A549 (cell line): ENCODE data around the gene PSMD1. TPM values are rescaled to one million over a fixed set of nuclear protein-coding genes. Genes with fewer than 3 reads are reported as not detected.
A peak's percentile ranks its signal among the peaks of the same experiment; 100 is the strongest.

ENCODE experiments used
- ATAC-seq, 2 experiments: fragments of 200-7000 bp in 1 of 2; fragments of >200 bp in 1 of 2; cut with Nextera tagmentation in 1 of 2; cut with Tn5 transposase in 1 of 2; 3 replicates each; pipeline versions ENCODE4 v1.8.0 to v1.9.1; 2018 to 2020; ENCODE audit warnings: mild to moderate bottlenecking in 1 of 2, moderate library complexity in 1 of 2
- CTCF ChIA-PET: fragments of 300-600 bp; sonication (Branson Sonifier 250); formaldehyde crosslinking; extraction: SDS; loops from one replicate; lab custom pipeline; 2021; ENCODE audit warnings: antibody characterized with exemption, inconsistent platforms; lab: Yijun Ruan, JAX
- POLR2A ChIA-PET: fragments of 350-600 bp; formaldehyde crosslinking; extraction: SDS; loops from one replicate; lab custom pipeline; 2021; ENCODE audit warnings: antibody characterized with exemption, inconsistent platforms; lab: Yijun Ruan, JAX
- DNase-seq, 2 experiments: peaks; one replicate each; pipeline versions ENCODE4 v3.0.0 to v3.0.0-alpha.2; 2011 to 2016; ENCODE audit warnings: low read depth in 1 of 2, low spot score in 1 of 2
- FAIRE-seq: peaks from 2 replicates; lab custom pipeline; 2011; peaks lifted over from hg19 to GRCh38; lab: Jason Lieb, UNC
- H3K27ac ChIP-seq, 2 experiments: fragments of >200 bp; sonication (Bioruptor Twin); formaldehyde crosslinking; 3 replicates each; pipeline ENCODE4 v1.5.1; 2016 to 2017
- H3K4me1 ChIP-seq: fragments of >200 bp; sonication (Bioruptor Twin); formaldehyde crosslinking; 3 replicates; pipeline ENCODE4 v1.6.1; 2016
- H3K4me2 ChIP-seq: fragments of >200 bp; sonication (Bioruptor Twin); formaldehyde crosslinking; 3 replicates; pipeline ENCODE4 v1.6.1; 2016
- H3K4me3 ChIP-seq: fragments of >200 bp; sonication (Bioruptor Twin); formaldehyde crosslinking; 3 replicates; pipeline ENCODE4 v1.5.1; 2016
- H3K9me3 ChIP-seq: fragments of >200 bp; sonication (Bioruptor Twin); formaldehyde crosslinking; 3 replicates; pipeline ENCODE4 v1.6.1; 2016
- CEBPB ChIP-seq, 2 experiments: fragments of >200 bp in 1 of 2; sonication (Bioruptor Twin) in 1 of 2; formaldehyde crosslinking in 1 of 2; IDR thresholded peaks; 2 replicates each; pipeline ENCODE4 v1.6.1; 2012 to 2016
- CHD2 ChIP-seq: fragments of 150-350 bp; IDR thresholded peaks from 2 replicates; pipeline ENCODE4 v1.6.1; 2014; ENCODE audit warnings: low read length; ENCODE audit not compliant: partially characterized antibody
- EHF ChIP-seq: fragments of 250-450 bp; sonication (Bioruptor Pico); IDR thresholded peaks from 2 replicates; pipeline ENCODE4 v1.5.0; 2020; ENCODE audit warnings: mild to moderate bottlenecking
- GATA3 ChIP-seq: IDR thresholded peaks from 2 replicates; pipeline ENCODE4 v1.6.1; 2012; ENCODE audit warnings: borderline replicate concordance
- HDAC2 ChIP-seq: fragments of 200-600 bp; sonication (generic); IDR thresholded peaks from 2 replicates; pipeline ENCODE4 v1.6.1; 2016
- HOXA7 ChIP-seq: fragments of 250-450 bp; sonication (Bioruptor Pico); IDR thresholded peaks from 2 replicates; pipeline ENCODE4 v1.5.0; 2020; ENCODE audit warnings: mild to moderate bottlenecking, moderate library complexity
- HOXB5 ChIP-seq: fragments of 250-450 bp; sonication (Bioruptor Pico); IDR thresholded peaks from 2 replicates; pipeline ENCODE4 v1.5.0; 2020; ENCODE audit warnings: mild to moderate bottlenecking, moderate library complexity
- JUN ChIP-seq, 2 experiments: fragments of >200 bp; sonication (Bioruptor Twin); formaldehyde crosslinking; IDR thresholded peaks; 2 replicates in 1 of 2; 3 replicates in 1 of 2; pipeline ENCODE4 v1.6.1; 2016 to 2017
- KDM1A ChIP-seq: fragments of 200-600 bp; sonication (generic); IDR thresholded peaks from 2 replicates; pipeline ENCODE4 v1.6.1; 2016; ENCODE audit warnings: low read depth, mild to moderate bottlenecking
- MAFK ChIP-seq: fragments of 450-650 bp; IDR thresholded peaks from 2 replicates; pipeline ENCODE4 v1.6.1; 2014; ENCODE audit not compliant: partially characterized antibody
- MAZ ChIP-seq: fragments of 150-350 bp; IDR thresholded peaks from 2 replicates; pipeline ENCODE4 v1.6.1; 2014; ENCODE audit warnings: antibody characterized with exemption, low read depth, low read length, borderline replicate concordance
- NFE2L2 ChIP-seq: fragments of 150-350 bp; conservative IDR thresholded peaks from 2 replicates; pipeline ENCODE4 v1.6.1; 2014; ENCODE audit warnings: low read length
- NR3C1 ChIP-seq: fragments of >200 bp; sonication (Bioruptor Twin); formaldehyde crosslinking; IDR thresholded peaks from 3 replicates; pipeline ENCODE4 v1.6.1; 2017
- PHF8 ChIP-seq: fragments of 200-600 bp; sonication (generic); IDR thresholded peaks from 2 replicates; pipeline ENCODE4 v1.6.1; 2016; ENCODE audit warnings: low read depth, mild to moderate bottlenecking, antibody characterized with exemption, moderate library complexity, borderline replicate concordance
- POLR2A ChIP-seq: IDR thresholded peaks from 2 replicates; pipeline ENCODE4 v1.6.1; 2012; ENCODE audit warnings: mild to moderate bottlenecking, low read length
- POLR2AphosphoS2 ChIP-seq: conservative IDR thresholded peaks from 2 replicates; pipeline ENCODE4 v1.6.1; 2012; ENCODE audit warnings: low read length, improper control_type of control experiment, inconsistent platforms
- RARB ChIP-seq: fragments of 250-450 bp; sonication (Bioruptor Pico); IDR thresholded peaks from 2 replicates; pipeline ENCODE4 v1.8.0; 2021; ENCODE audit warnings: mild to moderate bottlenecking, moderate library complexity
- RNF2 ChIP-seq: fragments of 200-600 bp; sonication (generic); IDR thresholded peaks from 2 replicates; pipeline ENCODE4 v1.6.1; 2016; ENCODE audit warnings: low read depth, mild to moderate bottlenecking, antibody characterized with exemption, moderate library complexity, borderline replicate concordance
- SMC3 ChIP-seq: fragments of >200 bp; sonication (Bioruptor Twin); formaldehyde crosslinking; IDR thresholded peaks from 3 replicates; pipeline ENCODE4 v1.6.1; 2018; ENCODE audit warnings: inconsistent platforms
- TFCP2L1 ChIP-seq: fragments of 250-450 bp; sonication (Bioruptor Pico); IDR thresholded peaks from 2 replicates; pipeline ENCODE4 v1.5.0; 2021; ENCODE audit warnings: mild to moderate bottlenecking
- ZNF302 ChIP-seq: fragments of 250-450 bp; sonication (Bioruptor Pico); IDR thresholded peaks from 2 replicates; pipeline ENCODE4 v1.9.0; 2021; ENCODE audit warnings: inconsistent platforms, mild to moderate bottlenecking, moderate library complexity
- WGBS: methylation state at CpG from one replicate; pipeline ENCODE4 v1.1.6; 2017; ENCODE audit errors: missing lambda C conversion rate; 5-methylcytosine and 5-hydroxymethylcytosine counted together
- polyA plus RNA-seq, 4 experiments: library from polyadenylated mRNA; depleted of rRNA in 3 of 4; stranded (reverse); fragments of >200 nt; fragmentation: RNase III in 1 of 4; extraction: RNeasy Plus Mini Kit Qiagen cat#74134 plus additional on column Dnase treatment in 1 of 4; gene quantifications; 2 replicates in 3 of 4; 3 replicates in 1 of 4; pipeline ENCODE4 v1.2.3, GENCODE V29; 2011 to 2017
- TF ChIP-seq, protein P1 (sequence below): fragments of 450-650 bp; IDR thresholded peaks from 2 replicates; pipeline ENCODE4 v1.6.1; 2014; ENCODE audit warnings: antibody characterized with exemption
- TF ChIP-seq, protein P2 (sequence below): fragments of 250-450 bp; sonication (Bioruptor Pico); IDR thresholded peaks from 2 replicates; pipeline ENCODE4 v1.5.0; 2021; ENCODE audit warnings: mild to moderate bottlenecking, moderate library complexity, borderline replicate concordance
- TF ChIP-seq, protein P3 (sequence below): fragments of >200 bp; sonication (Bioruptor Twin); formaldehyde crosslinking; IDR thresholded peaks from 2 replicates; pipeline ENCODE4 v1.6.1; 2016
- TF ChIP-seq, protein P4 (sequence below): fragments of 200-600 bp; sonication (generic); IDR thresholded peaks from 2 replicates; pipeline ENCODE4 v1.6.1; 2016; ENCODE audit warnings: antibody characterized with exemption, mild to moderate bottlenecking, moderate library complexity
- TF ChIP-seq, protein P5 (sequence below): fragments of >200 bp; sonication (Bioruptor Twin); formaldehyde crosslinking; IDR thresholded peaks from 3 replicates; pipeline ENCODE4 v1.6.1; 2016
- TF ChIP-seq, protein P6 (sequence below): fragments of 150-350 bp; IDR thresholded peaks from 2 replicates; pipeline ENCODE4 v1.6.1; 2014; ENCODE audit warnings: low read depth, mild to moderate bottlenecking, low read length

PSMD1 gene
- polyA plus RNA-seq, 2 of the 4 experiments (the other 2 are of a cell fraction) = 122 to 248 TPM

DNA sequence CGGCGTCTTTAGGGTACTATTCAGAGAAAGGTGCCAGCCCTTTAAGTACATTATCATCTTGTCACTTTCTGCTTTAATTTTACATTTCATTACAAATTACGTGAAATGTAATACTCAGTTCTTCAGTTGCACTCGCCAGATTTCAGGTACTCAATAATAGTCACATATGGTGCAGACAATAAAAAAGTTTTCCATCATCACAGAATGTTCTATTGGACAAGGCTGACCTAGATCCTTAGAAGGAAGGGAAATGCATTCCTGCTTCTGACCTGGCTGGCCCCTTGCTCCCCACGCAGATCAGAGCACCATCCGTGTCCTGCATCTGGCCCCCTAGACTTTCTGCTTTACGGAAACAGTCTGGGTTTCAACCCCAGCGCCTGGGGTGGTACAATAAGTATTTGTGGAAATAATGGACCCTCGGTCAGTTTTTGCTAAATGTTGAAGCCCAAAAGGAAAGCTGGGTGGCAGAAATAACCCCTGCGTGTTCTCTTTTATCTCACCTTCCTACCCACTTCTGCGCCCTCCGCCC, 20.0 kb upstream of the PSMD1 start:
- POLR2A ChIA-PET = interaction anchor here (0.6 kb wide), 1 partner anchor 276 kb away, joined by 8 read pairs; no protein-coding TSS in a partner anchor
- ATAC-seq (no peak), FAIRE-seq (no peak), DNase-seq (no peak)
- peaks cover 27% of the 10 kb centered on the region for H3K4me1 ChIP-seq
- 87% methylated on average over 12 of the region's 12 CpGs for WGBS
- H3K4me2 ChIP-seq = peak overlapping the region; percentile 91
- H3K27ac ChIP-seq = peak overlapping the region in 1 of 2 experiments; percentile 93; a peak in 3 of 6 replicates
- H3K9me3 ChIP-seq = no peaks in the 10 kb centered on the region
- CTCF ChIA-PET = interaction anchor here (1.3 to 1.6 kb wide), 3 partner anchors 12 to 376 kb away, joined by 3 to 11 read pairs (median 5); no protein-coding TSS in a partner anchor
- H3K4me3 ChIP-seq = peak overlapping the region; percentile 57
- no peak for TF ChIP-seq HOXB5 (CRISPR knock-in tag)
- TF ChIP-seq SMC3 = no peak
- no peak for TF ChIP-seq NFE2L2
- TF ChIP-seq, protein P1, sequence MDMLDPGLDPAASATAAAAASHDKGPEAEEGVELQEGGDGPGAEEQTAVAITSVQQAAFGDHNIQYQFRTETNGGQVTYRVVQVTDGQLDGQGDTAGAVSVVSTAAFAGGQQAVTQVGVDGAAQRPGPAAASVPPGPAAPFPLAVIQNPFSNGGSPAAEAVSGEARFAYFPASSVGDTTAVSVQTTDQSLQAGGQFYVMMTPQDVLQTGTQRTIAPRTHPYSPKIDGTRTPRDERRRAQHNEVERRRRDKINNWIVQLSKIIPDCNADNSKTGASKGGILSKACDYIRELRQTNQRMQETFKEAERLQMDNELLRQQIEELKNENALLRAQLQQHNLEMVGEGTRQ = no peak
- no peak for TF ChIP-seq TFCP2L1 (CRISPR knock-in tag)
- TF ChIP-seq, protein P2, sequence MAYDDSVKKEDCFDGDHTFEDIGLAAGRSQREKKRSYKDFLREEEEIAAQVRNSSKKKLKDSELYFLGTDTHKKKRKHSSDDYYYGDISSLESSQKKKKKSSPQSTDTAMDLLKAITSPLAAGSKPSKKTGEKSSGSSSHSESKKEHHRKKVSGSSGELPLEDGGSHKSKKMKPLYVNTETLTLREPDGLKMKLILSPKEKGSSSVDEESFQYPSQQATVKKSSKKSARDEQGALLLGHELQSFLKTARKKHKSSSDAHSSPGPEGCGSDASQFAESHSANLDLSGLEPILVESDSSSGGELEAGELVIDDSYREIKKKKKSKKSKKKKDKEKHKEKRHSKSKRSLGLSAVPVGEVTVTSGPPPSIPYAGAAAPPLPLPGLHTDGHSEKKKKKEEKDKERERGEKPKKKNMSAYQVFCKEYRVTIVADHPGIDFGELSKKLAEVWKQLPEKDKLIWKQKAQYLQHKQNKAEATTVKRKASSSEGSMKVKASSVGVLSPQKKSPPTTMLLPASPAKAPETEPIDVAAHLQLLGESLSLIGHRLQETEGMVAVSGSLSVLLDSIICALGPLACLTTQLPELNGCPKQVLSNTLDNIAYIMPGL = no peak
- TF ChIP-seq, protein P3, sequence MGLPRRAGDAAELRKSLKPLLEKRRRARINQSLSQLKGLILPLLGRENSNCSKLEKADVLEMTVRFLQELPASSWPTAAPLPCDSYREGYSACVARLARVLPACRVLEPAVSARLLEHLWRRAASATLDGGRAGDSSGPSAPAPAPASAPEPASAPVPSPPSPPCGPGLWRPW = no peak
- TF ChIP-seq, protein P4, sequence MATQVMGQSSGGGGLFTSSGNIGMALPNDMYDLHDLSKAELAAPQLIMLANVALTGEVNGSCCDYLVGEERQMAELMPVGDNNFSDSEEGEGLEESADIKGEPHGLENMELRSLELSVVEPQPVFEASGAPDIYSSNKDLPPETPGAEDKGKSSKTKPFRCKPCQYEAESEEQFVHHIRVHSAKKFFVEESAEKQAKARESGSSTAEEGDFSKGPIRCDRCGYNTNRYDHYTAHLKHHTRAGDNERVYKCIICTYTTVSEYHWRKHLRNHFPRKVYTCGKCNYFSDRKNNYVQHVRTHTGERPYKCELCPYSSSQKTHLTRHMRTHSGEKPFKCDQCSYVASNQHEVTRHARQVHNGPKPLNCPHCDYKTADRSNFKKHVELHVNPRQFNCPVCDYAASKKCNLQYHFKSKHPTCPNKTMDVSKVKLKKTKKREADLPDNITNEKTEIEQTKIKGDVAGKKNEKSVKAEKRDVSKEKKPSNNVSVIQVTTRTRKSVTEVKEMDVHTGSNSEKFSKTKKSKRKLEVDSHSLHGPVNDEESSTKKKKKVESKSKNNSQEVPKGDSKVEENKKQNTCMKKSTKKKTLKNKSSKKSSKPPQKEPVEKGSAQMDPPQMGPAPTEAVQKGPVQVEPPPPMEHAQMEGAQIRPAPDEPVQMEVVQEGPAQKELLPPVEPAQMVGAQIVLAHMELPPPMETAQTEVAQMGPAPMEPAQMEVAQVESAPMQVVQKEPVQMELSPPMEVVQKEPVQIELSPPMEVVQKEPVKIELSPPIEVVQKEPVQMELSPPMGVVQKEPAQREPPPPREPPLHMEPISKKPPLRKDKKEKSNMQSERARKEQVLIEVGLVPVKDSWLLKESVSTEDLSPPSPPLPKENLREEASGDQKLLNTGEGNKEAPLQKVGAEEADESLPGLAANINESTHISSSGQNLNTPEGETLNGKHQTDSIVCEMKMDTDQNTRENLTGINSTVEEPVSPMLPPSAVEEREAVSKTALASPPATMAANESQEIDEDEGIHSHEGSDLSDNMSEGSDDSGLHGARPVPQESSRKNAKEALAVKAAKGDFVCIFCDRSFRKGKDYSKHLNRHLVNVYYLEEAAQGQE = no peak
- TF ChIP-seq GATA3 = no peak
- TF ChIP-seq RARB = no peak
- TF ChIP-seq MAZ = no peak
- no peak for TF ChIP-seq KDM1A
- no peak for TF ChIP-seq CHD2
- TF ChIP-seq EHF (CRISPR knock-in tag) = no peak
- TF ChIP-seq ZNF302 = no peak
- no peak for TF ChIP-seq HDAC2
- TF ChIP-seq MAFK = no peak
- no peak for TF ChIP-seq CEBPB (IDR thresholded peaks at IDR 0.05)
- no peak for TF ChIP-seq RNF2

DNA sequence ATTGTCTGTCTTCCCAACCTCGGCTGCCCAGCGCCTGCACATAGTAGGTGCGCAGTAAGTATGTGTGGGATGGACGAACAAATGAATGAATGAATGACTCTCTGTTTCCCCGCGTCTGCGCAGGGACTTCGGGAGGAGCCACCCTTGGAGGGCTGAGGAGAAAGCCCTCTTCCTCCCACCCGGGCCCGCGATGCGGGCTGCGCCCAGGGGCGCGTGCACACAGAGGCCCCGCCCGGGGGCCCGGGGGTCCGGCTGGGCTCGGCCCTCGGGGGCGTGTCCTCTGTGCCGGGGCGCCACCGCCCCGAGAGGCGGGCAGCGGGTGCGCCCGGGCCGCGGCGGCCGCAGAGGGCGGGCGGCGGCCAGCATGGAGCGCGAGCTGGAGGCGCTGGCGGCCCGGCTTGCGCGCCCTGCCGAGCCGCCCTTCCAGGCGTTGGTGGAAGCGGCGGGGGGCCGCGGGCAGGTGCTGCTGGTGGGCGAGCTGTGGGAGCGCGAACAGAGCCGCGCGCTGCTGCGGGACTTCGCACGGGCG, 19.4 kb upstream of the PSMD1 start, which contains the start of gene C2orf72:
TSS of gene C2orf72 (plus strand) at position 322 of the 529 bp plus-strand sequence. CDS start at position 365, 43 bp downstream.
- Histone ChIP-seq H3K4me2 (peak within 1 kb of the TSS; percentile 91), H3K27ac (peak within 1 kb of the TSS; percentile 69 to 93), H3K4me1 (peaks cover 27% of the 10 kb centered on the region), H3K4me3 (peak within 1 kb of the TSS; percentile 57), H3K9me3 (no peaks in the 10 kb centered on the region)
- 2% methylated on average over 10 of the region's 61 CpGs for WGBS
- ATAC-seq (peak; percentile 75 to 76), FAIRE-seq (no peak), DNase-seq (peak in 1 of 2 experiments; percentile 47)
- ChIA-PET POLR2A (interaction anchor here (0.6 kb wide), 1 partner anchor 275 kb away, joined by 8 read pairs; no protein-coding TSS in a partner anchor), CTCF (interaction anchor here (0.9 to 1.6 kb wide), 2 partner anchors 16 to 52 kb away, joined by 3 to 11 read pairs; no protein-coding TSS in a partner anchor)
- TF ChIP-seq POLR2A (peak; percentile 60), NR3C1 (no peak), NFE2L2 (no peak), PHF8 (peak; percentile 35; the same call in 1 of the 2 replicates), SMC3 (no peak), JUN (IDR thresholded peaks at IDR 0.05) (no peak), POLR2AphosphoS2 (no peak), HOXA7 (no peak), HOXB5 (CRISPR knock-in tag) (no peak), MAZ (no peak), RNF2 (no peak)
- TF ChIP-seq, protein P3 = no peak
- TF ChIP-seq, protein P5, sequence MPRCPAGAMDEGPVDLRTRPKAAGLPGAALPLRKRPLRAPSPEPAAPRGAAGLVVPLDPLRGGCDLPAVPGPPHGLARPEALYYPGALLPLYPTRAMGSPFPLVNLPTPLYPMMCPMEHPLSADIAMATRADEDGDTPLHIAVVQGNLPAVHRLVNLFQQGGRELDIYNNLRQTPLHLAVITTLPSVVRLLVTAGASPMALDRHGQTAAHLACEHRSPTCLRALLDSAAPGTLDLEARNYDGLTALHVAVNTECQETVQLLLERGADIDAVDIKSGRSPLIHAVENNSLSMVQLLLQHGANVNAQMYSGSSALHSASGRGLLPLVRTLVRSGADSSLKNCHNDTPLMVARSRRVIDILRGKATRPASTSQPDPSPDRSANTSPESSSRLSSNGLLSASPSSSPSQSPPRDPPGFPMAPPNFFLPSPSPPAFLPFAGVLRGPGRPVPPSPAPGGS = 0 out of 3 replicates have a peak, but pooled peaks have one; percentile 64
- TF ChIP-seq, protein P6, sequence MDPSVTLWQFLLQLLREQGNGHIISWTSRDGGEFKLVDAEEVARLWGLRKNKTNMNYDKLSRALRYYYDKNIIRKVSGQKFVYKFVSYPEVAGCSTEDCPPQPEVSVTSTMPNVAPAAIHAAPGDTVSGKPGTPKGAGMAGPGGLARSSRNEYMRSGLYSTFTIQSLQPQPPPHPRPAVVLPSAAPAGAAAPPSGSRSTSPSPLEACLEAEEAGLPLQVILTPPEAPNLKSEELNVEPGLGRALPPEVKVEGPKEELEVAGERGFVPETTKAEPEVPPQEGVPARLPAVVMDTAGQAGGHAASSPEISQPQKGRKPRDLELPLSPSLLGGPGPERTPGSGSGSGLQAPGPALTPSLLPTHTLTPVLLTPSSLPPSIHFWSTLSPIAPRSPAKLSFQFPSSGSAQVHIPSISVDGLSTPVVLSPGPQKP = no peak
